Urinary bladder (tissue), 4 donors: ENCODE measurements around the gene USP5. TPM values are rescaled to one million over a fixed set of nuclear protein-coding genes. Genes with fewer than 3 reads are reported as not detected.

Source experiments
- DNase-seq: peaks from one replicate; pipeline ENCODE4 v3.0.0-alpha.2; 2015; ENCODE audit errors: extremely low spot score
- H3K27ac ChIP-seq: one replicate; pipeline ENCODE4 v1.5.1; 2013; ENCODE audit warnings: low read depth, mild to moderate bottlenecking, moderate library complexity
- H3K36me3 ChIP-seq: one replicate; pipeline ENCODE4 v1.6.1; 2013; ENCODE audit warnings: mild to moderate bottlenecking, moderate library complexity; ENCODE audit not compliant: insufficient read depth
- H3K4me1 ChIP-seq: one replicate; pipeline ENCODE4 v1.6.1; 2013; ENCODE audit warnings: mild to moderate bottlenecking, moderate library complexity; ENCODE audit not compliant: insufficient read depth
- H3K4me3 ChIP-seq: one replicate; pipeline ENCODE4 v1.5.1; 2013; ENCODE audit warnings: low read depth, low read length
- WGBS: extraction: QIAGEN DNeasy Blood & Tissue Kit; methylation state at CpG from one replicate; pipeline ENCODE4 v1.1.7; 2013; 5-methylcytosine and 5-hydroxymethylcytosine counted together
- polyA plus RNA-seq: library from polyadenylated mRNA; stranded (reverse); fragments of 200-250 nt; gene quantifications from one replicate; pipeline ENCODE4 v1.2.3, GENCODE V29; 2013
- total RNA-seq: library from RNA; depleted of rRNA; stranded (reverse); fragments of >200 nt; gene quantifications from one replicate; pipeline ENCODE4 v1.2.3, GENCODE V29; 2014
- donor health status: healthy with polysubstance abuse.
- donor health status: healthy.

The USP5 gene
- total and polyA plus RNA-seq, 2 donors: 29.0 to 60.1 TPM

DNA sequence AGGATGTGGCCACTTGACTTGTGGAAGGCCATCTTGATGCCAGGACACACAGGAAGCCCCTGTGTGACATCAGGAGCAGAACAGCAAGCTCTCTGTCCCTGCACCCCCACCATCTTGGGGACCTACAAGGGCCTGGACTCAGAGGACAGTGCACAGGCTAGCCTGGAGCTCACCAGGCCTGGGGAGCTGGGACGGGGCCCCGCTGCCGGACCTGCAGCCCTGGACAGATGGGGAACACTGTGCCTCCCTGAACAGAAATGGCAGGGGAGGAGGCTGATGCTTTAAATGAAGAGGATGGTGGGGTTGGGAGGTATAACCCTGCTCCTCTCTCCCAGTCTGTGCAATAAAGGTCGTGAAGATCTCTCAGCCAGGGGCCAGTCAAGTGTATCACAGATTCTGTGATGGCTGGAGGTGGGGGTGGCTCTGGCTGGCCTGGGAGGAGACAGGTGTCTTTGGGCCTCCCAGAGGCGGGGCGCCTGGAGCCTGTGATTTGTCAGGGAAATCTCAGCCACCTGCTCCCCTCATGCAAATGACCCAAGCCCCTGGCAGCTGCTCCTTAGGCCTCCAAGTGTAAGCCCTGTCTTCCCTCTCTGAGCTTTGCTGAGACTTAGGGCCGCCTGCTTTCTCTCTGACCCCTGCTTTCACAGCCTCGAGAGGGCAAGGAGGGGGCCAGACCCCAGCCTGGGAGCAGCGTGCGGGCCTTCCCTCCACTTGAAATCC is 12.3 kb upstream of the USP5 start:
- H3K4me3 ChIP-seq: no peak overlapping the region
- H3K36me3 ChIP-seq: no peaks in the 10 kb centered on the region
- no peak for DNase-seq
- WGBS: 65% methylated on average over 10 of the region's 10 CpGs
- H3K27ac ChIP-seq: no peak overlapping the region
- no peaks in the 10 kb centered on the region for H3K4me1 ChIP-seq

DNA sequence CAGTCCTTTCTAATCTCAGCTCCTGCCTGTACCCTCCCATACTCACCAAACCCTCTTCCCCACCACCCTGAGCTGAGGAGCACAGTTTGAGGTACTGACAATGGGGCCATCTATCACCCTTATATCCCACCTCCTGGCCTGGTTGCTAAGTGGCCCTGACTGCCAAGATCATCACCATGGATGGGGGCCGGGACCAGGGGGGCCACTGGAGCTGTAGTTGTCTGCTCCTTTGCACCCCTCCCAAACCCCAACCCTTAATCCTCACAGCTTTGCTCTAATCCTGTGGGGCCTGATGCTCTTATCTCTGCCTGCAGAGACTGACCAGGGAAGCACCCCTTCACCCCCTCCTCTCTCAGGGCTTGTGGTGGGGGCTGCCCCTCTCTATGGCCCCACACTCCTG is 11.6 kb upstream of the USP5 start:
- no peak overlapping the region for H3K4me3 ChIP-seq
- no peaks in the 10 kb centered on the region for H3K36me3 ChIP-seq
- H3K27ac ChIP-seq: no peak overlapping the region
- no peaks in the 10 kb centered on the region for H3K4me1 ChIP-seq
- no peak for DNase-seq
- WGBS: 26% methylated on average over 1 of the region's 1 CpG

GRCh38 chr12:6840761-6841515 is 11.0 kb upstream of the USP5 start, which contains the start of gene GNB3:
Gene GNB3, plus strand, starts transcription at chr12:6840925. Its CDS starts 363 bp downstream, at chr12:6841288.
- Histone ChIP-seq H3K4me3 (no peak within 1 kb of the TSS), H3K36me3 (no peaks in the 10 kb centered on the region), H3K4me1 (no peaks in the 10 kb centered on the region), H3K27ac (no peak within 1 kb of the TSS)
- 42% methylated on average over 24 of the region's 24 CpGs for whole genome bisulfite sequencing
- no peak for DNase-seq

- Histone ChIP-seq H3K36me3 (no peaks in the 10 kb centered on the region), H3K4me3 (no peak overlapping the region), H3K4me1 (no peaks in the 10 kb centered on the region), H3K27ac (no peak overlapping the region)
- WGBS: 90% methylated on average over 4 of the region's 4 CpGs
- no peak for DNase-seq
Observed at GRCh38 chr12:6842075-6842474, 9.9 kb upstream of the USP5 start.

- Histone ChIP-seq H3K36me3 (no peaks in the 10 kb centered on the region), H3K27ac (no peak overlapping the region), H3K4me3 (no peak overlapping the region), H3K4me1 (no peaks in the 10 kb centered on the region)
- DNase-seq: no peak
- WGBS: 78% methylated on average over 16 of the region's 16 CpGs
Observed at GRCh38 chr12:6843118-6843902, 8.6 kb upstream of the USP5 start.

GRCh38 chr12:6845395-6845794 is 6.6 kb upstream of the USP5 start:
- Histone ChIP-seq H3K4me3 (no peak overlapping the region), H3K4me1 (no peaks in the 10 kb centered on the region), H3K27ac (no peak overlapping the region), H3K36me3 (no peaks in the 10 kb centered on the region)
- DNase-seq: no peak
- 92% methylated on average over 17 of the region's 17 CpGs for WGBS

DNA sequence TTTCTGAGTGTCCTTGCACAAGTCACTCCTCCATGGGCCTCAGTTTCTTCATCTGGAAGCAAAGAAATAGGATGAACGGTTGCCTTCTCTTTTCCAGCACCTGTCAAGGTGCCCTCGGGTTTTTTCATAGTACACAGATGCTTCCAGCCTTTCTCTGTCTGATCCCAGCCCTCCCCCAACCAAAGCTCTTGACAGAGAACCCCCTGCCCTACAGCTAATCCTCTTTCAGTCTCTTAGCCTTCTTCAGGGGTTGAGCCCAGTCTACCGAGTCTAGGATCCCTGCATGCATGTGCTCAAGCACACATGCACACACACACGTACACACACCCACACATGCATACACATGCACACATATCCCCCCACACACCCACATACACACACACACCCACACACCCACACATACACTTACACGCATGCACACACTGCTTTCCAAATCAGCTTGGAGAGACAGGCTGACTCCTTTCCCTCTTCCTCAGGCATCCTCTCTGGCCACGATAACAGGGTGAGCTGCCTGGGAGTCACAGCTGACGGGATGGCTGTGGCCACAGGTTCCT is 5.6 kb upstream of the USP5 start:
- Histone ChIP-seq H3K4me1 (no peaks in the 10 kb centered on the region), H3K36me3 (no peaks in the 10 kb centered on the region), H3K4me3 (no peak overlapping the region), H3K27ac (no peak overlapping the region)
- DNase-seq: no peak
- 88% methylated on average over 7 of the region's 7 CpGs for WGBS

GRCh38 chr12:6847676-6848075 is 4.3 kb upstream of the USP5 start:
- 92% methylated on average over 2 of the region's 2 CpGs for WGBS

GRCh38 chr12:6849427-6849826 is 2.5 kb upstream of the USP5 start:
- no peak for DNase-seq
- Histone ChIP-seq H3K4me3 (no peak overlapping the region), H3K27ac (no peak overlapping the region), H3K36me3 (no peaks in the 10 kb centered on the region), H3K4me1 (no peaks in the 10 kb centered on the region)
- WGBS: 85% methylated on average over 2 of the region's 2 CpGs

More at GRCh38 chr12:6847676-6848075, 4.3 kb upstream of the USP5 start:
- H3K4me1 ChIP-seq: no peaks in the 10 kb centered on the region
- H3K36me3 ChIP-seq: no peaks in the 10 kb centered on the region
- no peak overlapping the region for H3K27ac ChIP-seq
- no peak for DNase-seq
- H3K4me3 ChIP-seq: no peak overlapping the region

- Histone ChIP-seq H3K27ac (no peak overlapping the region), H3K4me3 (no peak overlapping the region), H3K36me3 (no peaks in the 10 kb centered on the region), H3K4me1 (no peaks in the 10 kb centered on the region)
- WGBS: 70% methylated on average over 10 of the region's 10 CpGs
- DNase-seq: no peak
Observed at GRCh38 chr12:6849976-6850560, 1.9 kb upstream of the USP5 start.

GRCh38 chr12:6850796-6851152 is 1.2 kb upstream of the USP5 start:
- WGBS: 24% methylated on average over 16 of the region's 16 CpGs
- no peak for DNase-seq
- Histone ChIP-seq H3K36me3 (no peaks in the 10 kb centered on the region), H3K27ac (no peak overlapping the region), H3K4me3 (no peak overlapping the region), H3K4me1 (no peaks in the 10 kb centered on the region)

DNA sequence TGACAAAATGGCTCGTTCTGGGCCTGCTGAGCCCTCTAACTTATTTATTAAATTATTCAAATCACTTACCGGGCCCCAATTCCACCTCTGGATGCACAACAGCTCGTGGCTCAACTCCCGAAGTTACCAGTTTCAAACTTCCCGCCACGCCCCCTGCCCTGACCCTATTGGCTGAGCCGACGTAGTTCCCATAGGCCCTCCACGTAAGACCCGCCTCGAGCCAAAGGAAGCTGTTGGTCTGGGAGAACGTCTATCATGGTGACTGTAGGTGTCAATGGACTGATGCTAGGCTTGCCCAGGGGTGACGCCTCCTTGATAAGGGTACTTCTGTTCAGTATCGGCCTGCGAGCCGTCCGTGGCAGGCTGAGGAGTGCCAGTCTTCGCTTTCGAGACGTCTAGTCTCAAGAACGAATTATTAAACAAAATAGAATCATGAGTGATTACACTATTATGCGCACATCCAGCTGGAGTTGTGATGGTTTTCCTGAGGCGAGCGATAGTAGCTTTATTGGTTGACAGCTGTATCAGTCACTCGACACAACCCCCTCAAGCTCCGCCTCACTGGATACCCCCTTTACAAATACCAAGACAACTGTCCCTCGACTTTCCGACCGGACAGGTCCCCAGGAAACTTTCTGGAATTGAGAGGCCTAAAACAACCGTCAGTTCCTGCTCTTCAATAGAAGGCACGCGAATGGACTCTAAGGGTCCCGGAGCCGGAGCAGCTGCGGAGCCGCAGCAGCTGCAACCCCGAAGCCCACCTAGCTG is 613 bp upstream of the USP5 start, which contains the start of gene CDCA3:
TSS of gene CDCA3 (minus strand) at position 134 of the 768 bp plus-strand sequence. CDS start 334 bp downstream, outside the sequence.
- DNase-seq: peak; percentile 96
- Histone ChIP-seq H3K36me3 (no peaks in the 10 kb centered on the region), H3K4me1 (no peaks in the 10 kb centered on the region), H3K4me3 (peak within 1 kb of the TSS; percentile 44), H3K27ac (peak within 1 kb of the TSS; percentile 68)
- WGBS: under 1% methylated on average over 37 of the region's 37 CpGs
